ENCODE measurements around the gene METTL18.

GRCh38 chr1:169835647-169836046, 40.9 kb upstream of the METTL18 start:
- TF ChIP-seq SUZ12 (IDR thresholded peaks at IDR 0.05; ENCODE audit: extremely low read depth, insufficient read depth, insufficient read length) = no peak
- TF ChIP-seq YY1 (IDR thresholded peaks at IDR 0.05; ENCODE audit: insufficient read depth, insufficient read length) = no peak
